DOHH2 (cell line): ENCODE data around the gene PCCA.

Experiments used
- H3F3A ChIP-seq: fragments of 200-600 bp; sonication (generic), shearing (Covaris generic); 2 replicates; pipeline ENCODE4 v1.6.0; 2016; ENCODE audit warnings: antibody characterized with exemption, mild to moderate bottlenecking; ENCODE audit not compliant: control insufficient read depth, insufficient read depth
- H3K27ac ChIP-seq: fragments of 200-600 bp; sonication (generic); 2 replicates; pipeline ENCODE4 v1.5.1; 2014; ENCODE audit warnings: low read depth, mild to moderate bottlenecking, low read length, moderate library complexity
- H3K27me3 ChIP-seq: fragments of 200-600 bp; sonication (generic); 2 replicates; pipeline ENCODE4 v1.6.1; 2014; ENCODE audit warnings: mild to moderate bottlenecking, low read length, mixed read lengths; ENCODE audit not compliant: control insufficient read depth
- H3K36me3 ChIP-seq: fragments of 200-600 bp; sonication (generic); 2 replicates; pipeline ENCODE4 v1.6.1; 2014; ENCODE audit warnings: mild to moderate bottlenecking, low read length, moderate library complexity, mixed read lengths; ENCODE audit not compliant: control insufficient read depth
- H3K4me1 ChIP-seq: fragments of 200-600 bp; sonication (generic); 2 replicates; pipeline ENCODE4 v1.6.1; 2014; ENCODE audit warnings: mild to moderate bottlenecking, low read length, mixed read lengths; ENCODE audit not compliant: control insufficient read depth
- H3K4me2 ChIP-seq: fragments of 200-600 bp; sonication (generic); 2 replicates; pipeline ENCODE4 v1.6.0; 2014; ENCODE audit warnings: mild to moderate bottlenecking, low read length, moderate library complexity
- H3K4me3 ChIP-seq: fragments of 200-600 bp; sonication (generic); 2 replicates; pipeline ENCODE4 v1.5.1; 2014; ENCODE audit warnings: mild to moderate bottlenecking, low read length, mixed read lengths
- H3K79me2 ChIP-seq: fragments of 200-600 bp; sonication (generic); 2 replicates; pipeline ENCODE4 v1.6.1; 2014; ENCODE audit warnings: mild to moderate bottlenecking, low read length, mixed read lengths; ENCODE audit not compliant: control insufficient read depth
- H3K9me2 ChIP-seq: fragments of 200-600 bp; sonication (generic); replicated peaks from 2 replicates; pipeline ENCODE4 v1.6.1; 2014; ENCODE audit warnings: mild to moderate bottlenecking, low read length, mixed read lengths; ENCODE audit not compliant: control insufficient read depth
- H3K9me3 ChIP-seq: fragments of 200-600 bp; sonication (generic); 2 replicates; pipeline ENCODE4 v1.6.1; 2014; ENCODE audit warnings: antibody characterized with exemption, low read length, mixed read lengths; ENCODE audit not compliant: control insufficient read depth, insufficient read depth
- H4K20me1 ChIP-seq: fragments of 200-600 bp; sonication (generic); 2 replicates; pipeline ENCODE4 v1.6.0; 2014; ENCODE audit warnings: low read depth, mild to moderate bottlenecking, antibody characterized with exemption, low read length, moderate library complexity; ENCODE audit not compliant: control insufficient read depth, insufficient read depth
- EZH2phosphoT487 ChIP-seq: fragments of 200-600 bp; sonication (generic); IDR thresholded peaks from 2 replicates; pipeline ENCODE4 v1.6.1; 2017; ENCODE audit warnings: borderline replicate concordance, mild to moderate bottlenecking, antibody characterized with exemption, low read length, moderate library complexity, mixed read lengths
- TF ChIP-seq, protein P1 (sequence below): fragments of 200-600 bp; sonication (generic); IDR thresholded peaks from one replicate; pipeline ENCODE4 v1.5.1; 2014; ENCODE audit warnings: antibody characterized with exemption, mild to moderate bottlenecking, low read depth, low read length; ENCODE audit not compliant: poor library complexity, severe bottlenecking

Gene PCCA

DNA sequence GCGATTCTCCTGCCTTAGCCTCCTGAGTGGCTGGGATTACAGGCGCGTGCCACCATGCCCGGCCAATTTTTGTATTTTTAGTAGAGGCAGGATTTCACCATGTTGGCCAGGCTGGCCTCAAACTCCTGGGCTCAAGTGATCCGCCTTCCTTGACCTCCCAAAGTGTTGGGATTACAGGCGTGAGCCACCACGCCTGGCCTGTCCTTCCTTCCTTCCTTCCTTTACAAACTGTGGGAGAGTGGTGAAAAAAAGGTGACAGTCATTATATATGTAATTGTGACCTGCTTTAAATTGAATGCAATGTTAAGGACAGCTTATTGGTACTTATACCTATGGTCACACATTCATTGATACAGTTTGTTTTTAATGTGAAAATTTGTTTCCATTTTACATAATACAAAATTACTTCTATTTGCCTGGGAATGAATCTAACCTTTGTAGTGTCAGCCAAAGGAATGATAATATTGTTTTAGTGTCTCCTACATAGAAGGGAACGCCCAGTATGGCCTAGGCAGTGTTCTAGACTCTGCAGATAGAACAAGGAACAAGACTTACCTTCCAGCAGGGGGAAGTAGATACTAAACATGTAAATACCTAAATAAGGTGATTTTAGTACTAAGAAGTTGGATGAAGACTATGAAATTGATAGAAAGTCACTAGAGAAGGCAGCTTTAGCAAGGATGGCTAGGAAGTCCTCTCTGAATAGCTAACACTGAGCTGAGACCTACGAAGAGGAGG lies 353.4 kb downstream of the PCCA start:
- Histone ChIP-seq H3K27me3 (no peaks in the 10 kb centered on the region), H3K9me2 (no peaks in the 10 kb centered on the region), H3K36me3 (no peaks in the 10 kb centered on the region), H3K4me2 (no peak overlapping the region), H3F3A (no peaks in the 10 kb centered on the region), H4K20me1 (no peaks in the 10 kb centered on the region), H3K9me3 (no peaks in the 10 kb centered on the region), H3K27ac (no peak overlapping the region), H3K4me1 (no peaks in the 10 kb centered on the region), H3K4me3 (no peak overlapping the region), H3K79me2 (no peaks in the 10 kb centered on the region)
- TF ChIP-seq EZH2phosphoT487: no peak
- TF ChIP-seq, protein P1, sequence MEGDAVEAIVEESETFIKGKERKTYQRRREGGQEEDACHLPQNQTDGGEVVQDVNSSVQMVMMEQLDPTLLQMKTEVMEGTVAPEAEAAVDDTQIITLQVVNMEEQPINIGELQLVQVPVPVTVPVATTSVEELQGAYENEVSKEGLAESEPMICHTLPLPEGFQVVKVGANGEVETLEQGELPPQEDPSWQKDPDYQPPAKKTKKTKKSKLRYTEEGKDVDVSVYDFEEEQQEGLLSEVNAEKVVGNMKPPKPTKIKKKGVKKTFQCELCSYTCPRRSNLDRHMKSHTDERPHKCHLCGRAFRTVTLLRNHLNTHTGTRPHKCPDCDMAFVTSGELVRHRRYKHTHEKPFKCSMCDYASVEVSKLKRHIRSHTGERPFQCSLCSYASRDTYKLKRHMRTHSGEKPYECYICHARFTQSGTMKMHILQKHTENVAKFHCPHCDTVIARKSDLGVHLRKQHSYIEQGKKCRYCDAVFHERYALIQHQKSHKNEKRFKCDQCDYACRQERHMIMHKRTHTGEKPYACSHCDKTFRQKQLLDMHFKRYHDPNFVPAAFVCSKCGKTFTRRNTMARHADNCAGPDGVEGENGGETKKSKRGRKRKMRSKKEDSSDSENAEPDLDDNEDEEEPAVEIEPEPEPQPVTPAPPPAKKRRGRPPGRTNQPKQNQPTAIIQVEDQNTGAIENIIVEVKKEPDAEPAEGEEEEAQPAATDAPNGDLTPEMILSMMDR: no peak

DNA sequence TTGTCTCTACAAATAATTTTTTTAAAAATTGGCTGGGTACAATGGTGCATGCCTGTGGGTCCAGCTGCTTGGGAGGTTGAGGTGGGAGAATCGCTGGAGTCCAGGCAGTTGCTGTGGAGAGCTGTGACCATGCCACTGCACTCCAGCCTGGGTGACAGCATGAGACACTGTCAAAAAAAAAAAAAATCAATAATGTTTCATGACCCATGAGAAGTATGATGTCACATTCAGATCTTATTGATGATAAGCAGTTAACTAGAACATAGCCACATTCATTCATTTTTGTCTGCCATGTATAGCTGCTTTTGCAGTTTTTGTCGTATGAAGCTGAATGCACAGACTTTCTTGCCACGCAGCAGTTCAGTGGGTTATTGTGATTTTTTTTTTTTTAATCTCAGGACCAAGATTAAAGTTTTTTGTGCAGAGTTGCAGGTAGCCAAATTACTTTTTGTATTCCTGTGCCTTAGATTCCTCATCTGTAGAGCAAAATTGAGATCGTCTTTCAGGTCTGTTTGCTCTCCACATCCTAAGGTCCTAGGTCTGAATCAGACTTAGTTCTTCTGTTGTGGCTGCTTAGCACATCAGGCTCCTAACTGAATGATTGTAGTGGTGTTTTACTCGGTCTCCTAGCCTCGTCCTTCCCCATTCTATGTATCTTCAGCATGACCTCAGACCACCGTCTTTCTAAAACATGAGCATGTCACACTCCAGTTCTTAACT lies 354.5 kb downstream of the PCCA start:
- Histone ChIP-seq H3K27ac (no peak overlapping the region), H3K4me3 (no peak overlapping the region), H3F3A (no peaks in the 10 kb centered on the region), H3K4me2 (no peak overlapping the region), H3K79me2 (no peaks in the 10 kb centered on the region), H3K36me3 (no peaks in the 10 kb centered on the region), H3K9me3 (no peaks in the 10 kb centered on the region), H3K27me3 (no peaks in the 10 kb centered on the region), H3K4me1 (no peaks in the 10 kb centered on the region), H4K20me1 (no peaks in the 10 kb centered on the region), H3K9me2 (no peaks in the 10 kb centered on the region)
- TF ChIP-seq EZH2phosphoT487: no peak
- TF ChIP-seq, protein P1: no peak

DNA sequence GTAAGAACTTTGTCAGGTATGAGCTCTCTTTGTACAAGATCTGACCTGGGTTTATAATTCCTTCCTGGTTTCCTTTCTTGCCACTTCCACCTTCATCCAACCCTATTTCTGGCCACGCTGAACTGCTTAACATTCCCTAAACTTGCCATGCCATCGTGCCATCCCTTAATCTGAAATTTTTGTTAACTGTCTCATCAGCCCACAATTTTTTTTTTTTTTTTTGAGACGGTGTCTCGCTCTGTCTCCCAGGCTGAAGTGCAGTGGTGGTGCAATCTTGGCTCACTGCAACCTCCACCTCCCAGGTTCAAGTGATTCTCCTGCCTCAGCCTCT lies 355.1 kb downstream of the PCCA start:
- Histone ChIP-seq H3K9me3 (no peaks in the 10 kb centered on the region), H3K79me2 (no peaks in the 10 kb centered on the region), H3K4me2 (no peak overlapping the region), H3K4me1 (no peaks in the 10 kb centered on the region), H3K27me3 (no peaks in the 10 kb centered on the region), H3K36me3 (no peaks in the 10 kb centered on the region), H3F3A (no peaks in the 10 kb centered on the region), H3K9me2 (no peaks in the 10 kb centered on the region), H4K20me1 (no peaks in the 10 kb centered on the region), H3K4me3 (no peak overlapping the region), H3K27ac (no peak overlapping the region)
- no peak for TF ChIP-seq EZH2phosphoT487
- TF ChIP-seq, protein P1: no peak
